ENCODE data around the gene BCAR1. TPM values are rescaled to one million over a fixed set of nuclear protein-coding genes. Genes with fewer than 3 reads are reported as not detected.

BCAR1 gene
- total and polyA plus RNA-seq, 10 of the 15 experiments (the other 5 are each of a cell fraction or from before 2014, with no cell fraction given), result 0.13 to 14.1 (median 2.8) TPM; not detected in 1

- TF ChIP-seq SMC3 (IDR thresholded peaks at IDR 0.05; ENCODE audit: borderline replicate concordance, low read length) (no peak), ZNF274 (IDR thresholded peaks at IDR 0.05; ENCODE audit: insufficient read depth, insufficient read length) (no peak), RUNX3 (IDR thresholded peaks at IDR 0.05; ENCODE audit: low read length) (peak; percentile 80), ETV6 (conservative IDR thresholded peaks at IDR 0.05 in 1 of 2, IDR thresholded peaks at IDR 0.05 in 1 of 2; ENCODE audit: borderline replicate concordance in 1 of 2, low read depth in 1 of 2) (peak in 1 of 2 experiments; percentile 64; a peak in 2 of 4 replicates), TCF12 (IDR thresholded peaks at IDR 0.05; ENCODE audit: low read depth, low read length) (peak; percentile 95), YY1 (IDR thresholded peaks at IDR 0.05; ENCODE audit: low read depth, low read length) (peak; percentile 67; the same call in 1 of the 2 replicates), JUND (IDR thresholded peaks at IDR 0.05; ENCODE audit: low read depth, low read length) (no peak), ZBED1 (IDR thresholded peaks at IDR 0.05; ENCODE audit: borderline replicate concordance) (peak; percentile 62; the same call in 1 of the 2 replicates), TCF3 (IDR thresholded peaks at IDR 0.05; ENCODE audit: borderline replicate concordance, insufficient read depth, low read depth, low read length) (peak; percentile 95), PRDM15 (CRISPR knock-in tag; IDR thresholded peaks at IDR 0.05) (no peak), BHLHE40 (IDR thresholded peaks at IDR 0.05; ENCODE audit: borderline replicate concordance in 1 of 2, low read depth in 2 of 2, low read length in 1 of 2) (peak; percentile 60 to 75; a peak in 3 of 4 replicates), PAX5 (IDR thresholded peaks at IDR 0.05; ENCODE audit: borderline replicate concordance, low read depth, low read length) (peak; percentile 48; the same call in 1 of the 2 replicates)
- TF ChIP-seq, protein P1, sequence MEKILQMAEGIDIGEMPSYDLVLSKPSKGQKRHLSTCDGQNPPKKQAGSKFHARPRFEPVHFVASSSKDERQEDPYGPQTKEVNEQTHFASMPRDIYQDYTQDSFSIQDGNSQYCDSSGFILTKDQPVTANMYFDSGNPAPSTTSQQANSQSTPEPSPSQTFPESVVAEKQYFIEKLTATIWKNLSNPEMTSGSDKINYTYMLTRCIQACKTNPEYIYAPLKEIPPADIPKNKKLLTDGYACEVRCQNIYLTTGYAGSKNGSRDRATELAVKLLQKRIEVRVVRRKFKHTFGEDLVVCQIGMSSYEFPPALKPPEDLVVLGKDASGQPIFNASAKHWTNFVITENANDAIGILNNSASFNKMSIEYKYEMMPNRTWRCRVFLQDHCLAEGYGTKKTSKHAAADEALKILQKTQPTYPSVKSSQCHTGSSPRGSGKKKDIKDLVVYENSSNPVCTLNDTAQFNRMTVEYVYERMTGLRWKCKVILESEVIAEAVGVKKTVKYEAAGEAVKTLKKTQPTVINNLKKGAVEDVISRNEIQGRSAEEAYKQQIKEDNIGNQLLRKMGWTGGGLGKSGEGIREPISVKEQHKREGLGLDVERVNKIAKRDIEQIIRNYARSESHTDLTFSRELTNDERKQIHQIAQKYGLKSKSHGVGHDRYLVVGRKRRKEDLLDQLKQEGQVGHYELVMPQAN (conservative IDR thresholded peaks at IDR 0.05), result no peak
Measured at GRCh38 chr16:75218256-75219076, 33.0 kb downstream of the BCAR1 start, which contains the start of gene CTRB1 (continued).
